ES-I3 (cell line): ENCODE results near the gene ASCC2.

Source experiments
- H3K36me3 ChIP-seq: 2 replicates; pipeline ENCODE4 v1.6.1; 2013; ENCODE audit warnings: mild to moderate bottlenecking, low read length, control low read depth, moderate library complexity; ENCODE audit not compliant: insufficient read depth
- H3K4me1 ChIP-seq: 2 replicates; pipeline ENCODE4 v1.6.1; 2013; ENCODE audit warnings: mild to moderate bottlenecking, control low read depth, low read length; ENCODE audit not compliant: insufficient read depth
- H3K9ac ChIP-seq: 2 replicates; pipeline ENCODE4 v1.6.1; 2013; ENCODE audit warnings: low read depth, mild to moderate bottlenecking, low read length, moderate library complexity
- H3K9me3 ChIP-seq: 2 replicates; pipeline ENCODE4 v1.6.1; 2013; ENCODE audit warnings: mild to moderate bottlenecking, low read length, moderate library complexity; ENCODE audit not compliant: control insufficient read depth, insufficient read depth

Gene ASCC2

GRCh38 chr22:29799217-29799680, 38.8 kb downstream of the ASCC2 start:
- no peaks in the 10 kb centered on the region for H3K9me3 ChIP-seq
- peaks cover 3% of the 10 kb centered on the region; the same call in 1 of the 2 replicates for H3K4me1 ChIP-seq
- H3K9ac ChIP-seq, result no peak overlapping the region
- H3K36me3 ChIP-seq, result peaks cover 11% of the 10 kb centered on the region

GRCh38 chr22:29798801-29799200, 39.3 kb downstream of the ASCC2 start:
- Histone ChIP-seq H3K36me3 (peaks cover 11% of the 10 kb centered on the region), H3K9me3 (no peaks in the 10 kb centered on the region), H3K4me1 (peaks cover 3% of the 10 kb centered on the region; the same call in 1 of the 2 replicates), H3K9ac (no peak overlapping the region)

GRCh38 chr22:29798318-29798717, 39.8 kb downstream of the ASCC2 start:
- H3K36me3 ChIP-seq, result peaks cover 11% of the 10 kb centered on the region
- H3K9ac ChIP-seq, result no peak overlapping the region
- H3K9me3 ChIP-seq, result no peaks in the 10 kb centered on the region
- peaks cover 3% of the 10 kb centered on the region; the same call in 1 of the 2 replicates for H3K4me1 ChIP-seq

- no peaks in the 10 kb centered on the region for H3K9me3 ChIP-seq
- peaks cover 3% of the 10 kb centered on the region; the same call in 1 of the 2 replicates for H3K4me1 ChIP-seq
- peaks cover 11% of the 10 kb centered on the region for H3K36me3 ChIP-seq
- no peak overlapping the region for H3K9ac ChIP-seq
Observed at GRCh38 chr22:29797351-29797750, 40.7 kb downstream of the ASCC2 start.

GRCh38 chr22:29795663-29796062, 42.4 kb downstream of the ASCC2 start:
- Histone ChIP-seq H3K36me3 (peaks cover 14% of the 10 kb centered on the region), H3K9me3 (no peaks in the 10 kb centered on the region), H3K4me1 (no peaks in the 10 kb centered on the region), H3K9ac (no peak overlapping the region)

GRCh38 chr22:29793396-29793795, 44.7 kb downstream of the ASCC2 start:
- Histone ChIP-seq H3K9me3 (no peaks in the 10 kb centered on the region), H3K36me3 (peaks cover 8% of the 10 kb centered on the region), H3K4me1 (no peaks in the 10 kb centered on the region), H3K9ac (no peak overlapping the region)

GRCh38 chr22:29790061-29790460, 48.0 kb downstream of the ASCC2 start:
- Histone ChIP-seq H3K9ac (no peak overlapping the region), H3K36me3 (peaks cover 7% of the 10 kb centered on the region), H3K9me3 (no peaks in the 10 kb centered on the region), H3K4me1 (no peaks in the 10 kb centered on the region)

GRCh38 chr22:29788339-29789279, 49.5 kb downstream of the ASCC2 start:
- H3K9ac ChIP-seq, result no peak overlapping the region
- H3K4me1 ChIP-seq, result no peaks in the 10 kb centered on the region; the same call in 1 of the 2 replicates
- peaks cover 7% of the 10 kb centered on the region for H3K36me3 ChIP-seq
- no peaks in the 10 kb centered on the region for H3K9me3 ChIP-seq

GRCh38 chr22:29787371-29787980, 50.6 kb downstream of the ASCC2 start:
- Histone ChIP-seq H3K9ac (no peak overlapping the region), H3K36me3 (peaks cover 7% of the 10 kb centered on the region)

GRCh38 chr22:29786031-29786430, 52.0 kb downstream of the ASCC2 start:
- H3K9ac ChIP-seq, result no peak overlapping the region
- no peaks in the 10 kb centered on the region for H3K9me3 ChIP-seq
- peaks cover 5% of the 10 kb centered on the region; the same call in 1 of the 2 replicates for H3K36me3 ChIP-seq
- peaks cover 5% of the 10 kb centered on the region; the same call in 1 of the 2 replicates for H3K4me1 ChIP-seq

More at GRCh38 chr22:29787371-29787980, 50.6 kb downstream of the ASCC2 start:
- Histone ChIP-seq H3K9me3 (no peaks in the 10 kb centered on the region), H3K4me1 (no peaks in the 10 kb centered on the region; the same call in 1 of the 2 replicates)

- Histone ChIP-seq H3K9ac (no peak overlapping the region), H3K9me3 (no peaks in the 10 kb centered on the region), H3K4me1 (peaks cover 7% of the 10 kb centered on the region; the same call in 1 of the 2 replicates), H3K36me3 (no peaks in the 10 kb centered on the region)
Observed at GRCh38 chr22:29784451-29785361, 53.4 kb downstream of the ASCC2 start.

- no peaks in the 10 kb centered on the region for H3K9me3 ChIP-seq
- H3K36me3 ChIP-seq, result no peaks in the 10 kb centered on the region
- H3K4me1 ChIP-seq, result peaks cover 7% of the 10 kb centered on the region; the same call in 1 of the 2 replicates
- no peak overlapping the region for H3K9ac ChIP-seq
Observed at GRCh38 chr22:29782061-29782845, 55.8 kb downstream of the ASCC2 start.
